Fibroblast of villous mesenchyme (primary cell): ENCODE measurements around the gene GPR21. TPM values are rescaled to one million over a fixed set of nuclear protein-coding genes. Genes with fewer than 3 reads are reported as not detected.

Source experiments
- DNase-seq: peaks from one replicate; pipeline ENCODE4 v3.0.0-alpha.2; 2010; ENCODE audit warnings: low read depth
- H3K4me3 ChIP-seq: 2 replicates; pipeline ENCODE4 v1.5.1; 2011; ENCODE audit warnings: low read depth, mild to moderate bottlenecking, low read length
- total RNA-seq: library from RNA; depleted of rRNA; stranded (reverse); fragments of >200 nt; gene quantifications from 2 replicates; pipeline ENCODE4 v1.2.3, GENCODE V29; 2012
- TF ChIP-seq, protein P1 (sequence below): IDR thresholded peaks from 2 replicates; pipeline ENCODE4 v1.5.1; 2012; ENCODE audit warnings: low read depth, mild to moderate bottlenecking, low read length; ENCODE audit not compliant: insufficient read depth

Gene GPR21
- total RNA-seq, 1 donor = 3.0 TPM

GRCh38 chr9:123049589-123050222 lies 16.2 kb downstream of the GPR21 start:
- peak; percentile 91 for DNase-seq
- H3K4me3 ChIP-seq = no peak overlapping the region
- TF ChIP-seq, protein P1, sequence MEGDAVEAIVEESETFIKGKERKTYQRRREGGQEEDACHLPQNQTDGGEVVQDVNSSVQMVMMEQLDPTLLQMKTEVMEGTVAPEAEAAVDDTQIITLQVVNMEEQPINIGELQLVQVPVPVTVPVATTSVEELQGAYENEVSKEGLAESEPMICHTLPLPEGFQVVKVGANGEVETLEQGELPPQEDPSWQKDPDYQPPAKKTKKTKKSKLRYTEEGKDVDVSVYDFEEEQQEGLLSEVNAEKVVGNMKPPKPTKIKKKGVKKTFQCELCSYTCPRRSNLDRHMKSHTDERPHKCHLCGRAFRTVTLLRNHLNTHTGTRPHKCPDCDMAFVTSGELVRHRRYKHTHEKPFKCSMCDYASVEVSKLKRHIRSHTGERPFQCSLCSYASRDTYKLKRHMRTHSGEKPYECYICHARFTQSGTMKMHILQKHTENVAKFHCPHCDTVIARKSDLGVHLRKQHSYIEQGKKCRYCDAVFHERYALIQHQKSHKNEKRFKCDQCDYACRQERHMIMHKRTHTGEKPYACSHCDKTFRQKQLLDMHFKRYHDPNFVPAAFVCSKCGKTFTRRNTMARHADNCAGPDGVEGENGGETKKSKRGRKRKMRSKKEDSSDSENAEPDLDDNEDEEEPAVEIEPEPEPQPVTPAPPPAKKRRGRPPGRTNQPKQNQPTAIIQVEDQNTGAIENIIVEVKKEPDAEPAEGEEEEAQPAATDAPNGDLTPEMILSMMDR = no peak

- TF ChIP-seq, protein P1 = no peak
- H3K4me3 ChIP-seq = no peak overlapping the region
- no peak for DNase-seq
Observed at GRCh38 chr9:123053046-123053445, 19.6 kb downstream of the GPR21 start.

DNA sequence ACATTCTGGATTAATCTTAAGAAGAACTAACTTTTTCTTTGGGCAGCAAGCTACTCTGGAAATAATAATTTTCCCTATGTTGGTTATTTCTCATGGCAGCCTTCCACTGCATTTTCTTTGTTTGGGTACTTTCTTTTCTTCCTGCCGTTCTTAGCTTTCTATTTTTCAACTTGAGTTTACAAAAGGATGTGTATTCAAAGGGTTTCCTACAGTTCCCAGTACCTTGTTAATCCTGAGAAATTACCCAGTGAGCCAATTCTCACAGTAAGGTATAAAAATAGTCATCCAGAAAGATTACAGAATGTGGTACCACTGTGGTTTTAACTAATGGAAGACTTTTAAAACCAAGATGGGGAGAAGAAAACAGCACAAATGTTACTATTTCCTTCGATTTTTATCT lies 20.2 kb downstream of the GPR21 start:
- TF ChIP-seq, protein P1 = no peak
- DNase-seq = no peak
- H3K4me3 ChIP-seq = no peak overlapping the region

DNA sequence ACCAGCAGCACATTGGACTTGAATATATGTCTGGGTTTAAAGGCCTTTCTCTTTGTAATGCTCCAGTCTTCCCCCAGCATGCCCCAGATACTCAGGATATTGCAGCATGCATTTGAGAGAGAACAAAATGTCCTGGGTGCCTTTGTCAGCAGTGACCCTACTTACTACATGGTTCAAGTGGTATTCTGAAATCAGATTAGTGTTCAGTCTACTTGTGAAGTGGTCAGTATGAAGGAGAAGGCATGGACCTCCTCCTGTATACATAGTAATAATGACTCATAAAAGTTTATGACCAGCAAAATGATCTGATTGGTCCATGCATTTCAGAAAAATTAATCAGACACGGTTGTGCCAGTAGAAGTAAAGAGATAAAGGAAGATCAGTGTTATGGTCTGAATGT lies 25.4 kb downstream of the GPR21 start:
- TF ChIP-seq, protein P1 = no peak
- no peak overlapping the region for H3K4me3 ChIP-seq
- peak; percentile 96 for DNase-seq

DNA sequence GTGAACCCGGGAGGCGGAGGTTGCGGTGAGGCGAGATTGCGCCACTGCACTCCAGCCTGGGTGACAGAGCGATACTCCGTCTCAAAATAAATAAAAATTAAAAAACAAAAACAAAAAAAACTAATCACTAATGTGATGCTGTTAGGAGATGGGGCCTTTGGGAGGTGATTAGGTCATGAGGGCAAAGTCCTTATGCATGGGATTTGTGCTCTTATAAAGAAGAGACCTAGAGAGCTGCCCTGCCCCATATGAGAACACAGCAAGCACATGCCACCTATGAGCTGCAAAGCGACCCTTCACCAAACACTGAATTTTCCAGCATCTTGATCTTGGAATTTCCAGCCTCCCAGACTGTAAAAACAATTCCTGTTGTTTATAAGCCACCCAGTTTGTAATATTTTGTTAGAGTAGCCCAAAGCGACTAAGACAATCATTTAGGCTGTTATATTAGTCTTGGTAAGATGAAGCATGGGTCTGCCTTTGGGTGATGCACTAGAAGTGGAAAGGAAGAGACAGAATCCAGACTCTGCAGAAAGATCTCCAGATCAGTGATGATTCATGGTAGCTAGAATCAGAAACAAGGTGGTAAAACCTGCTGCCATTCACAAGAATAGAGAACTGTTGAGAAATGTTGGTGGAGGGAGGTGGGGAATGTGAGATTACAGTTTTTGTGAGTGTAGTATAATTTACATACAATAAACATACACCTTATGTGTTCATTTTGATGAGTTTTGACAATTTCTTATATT lies 26.2 kb downstream of the GPR21 start:
- TF ChIP-seq, protein P1 = no peak
- H3K4me3 ChIP-seq = no peak overlapping the region
- peak; percentile 29 for DNase-seq

- H3K4me3 ChIP-seq = no peak overlapping the region
- no peak for DNase-seq
- TF ChIP-seq, protein P1 = no peak
Observed at GRCh38 chr9:123061216-123061615, 27.7 kb downstream of the GPR21 start.
